ENCODE results near the gene DNAH8.

DNAH8 gene

DNA sequence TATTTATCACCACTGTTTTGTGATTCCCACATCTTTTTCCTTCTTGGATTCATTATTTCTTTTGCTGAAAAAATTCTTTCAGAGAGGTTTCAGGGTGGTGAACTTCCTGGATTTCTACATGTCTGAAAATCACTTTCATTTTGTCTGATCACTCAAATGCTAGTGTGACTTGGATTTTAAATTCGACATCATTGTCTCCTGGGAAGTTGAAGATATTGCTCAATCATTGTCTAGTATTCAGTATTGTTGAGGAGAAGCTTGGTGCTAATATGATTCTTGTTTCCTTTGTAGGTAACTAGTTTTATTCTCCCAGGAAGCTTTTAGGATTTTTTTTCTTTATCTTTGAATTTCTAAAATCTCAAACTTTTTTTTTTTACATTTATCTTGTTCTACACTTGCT is 45.0 kb downstream of the DNAH8 start:
- TF ChIP-seq, protein P1, sequence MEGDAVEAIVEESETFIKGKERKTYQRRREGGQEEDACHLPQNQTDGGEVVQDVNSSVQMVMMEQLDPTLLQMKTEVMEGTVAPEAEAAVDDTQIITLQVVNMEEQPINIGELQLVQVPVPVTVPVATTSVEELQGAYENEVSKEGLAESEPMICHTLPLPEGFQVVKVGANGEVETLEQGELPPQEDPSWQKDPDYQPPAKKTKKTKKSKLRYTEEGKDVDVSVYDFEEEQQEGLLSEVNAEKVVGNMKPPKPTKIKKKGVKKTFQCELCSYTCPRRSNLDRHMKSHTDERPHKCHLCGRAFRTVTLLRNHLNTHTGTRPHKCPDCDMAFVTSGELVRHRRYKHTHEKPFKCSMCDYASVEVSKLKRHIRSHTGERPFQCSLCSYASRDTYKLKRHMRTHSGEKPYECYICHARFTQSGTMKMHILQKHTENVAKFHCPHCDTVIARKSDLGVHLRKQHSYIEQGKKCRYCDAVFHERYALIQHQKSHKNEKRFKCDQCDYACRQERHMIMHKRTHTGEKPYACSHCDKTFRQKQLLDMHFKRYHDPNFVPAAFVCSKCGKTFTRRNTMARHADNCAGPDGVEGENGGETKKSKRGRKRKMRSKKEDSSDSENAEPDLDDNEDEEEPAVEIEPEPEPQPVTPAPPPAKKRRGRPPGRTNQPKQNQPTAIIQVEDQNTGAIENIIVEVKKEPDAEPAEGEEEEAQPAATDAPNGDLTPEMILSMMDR (IDR thresholded peaks at IDR 0.05; ENCODE audit: low read length, missing control alignments) = no peak
- H3K4me3 ChIP-seq (replicated peaks; ENCODE audit: low read depth, low read length) = no peak overlapping the region
- no peak for DNase-seq (ENCODE audit: low read depth)

DNA sequence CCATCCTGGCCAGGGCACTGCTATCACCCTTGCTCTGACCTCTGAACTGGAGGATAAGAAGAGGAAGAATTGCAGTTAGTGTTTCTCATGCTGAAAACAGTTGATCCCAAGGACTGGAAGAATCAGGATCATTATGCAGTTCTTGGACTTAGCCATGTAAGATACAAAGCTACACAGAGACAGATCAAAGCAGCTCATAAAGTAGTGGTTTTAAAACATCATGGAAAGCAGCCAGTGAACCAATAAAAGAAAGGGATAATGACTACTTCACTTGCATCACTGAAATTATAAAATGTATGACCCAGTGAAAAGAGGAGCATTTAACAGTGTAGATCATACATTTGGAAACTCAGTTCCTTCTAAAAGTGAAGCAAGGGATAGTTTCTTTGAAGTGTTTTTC is 47.7 kb downstream of the DNAH8 start:
- no peak for DNase-seq (ENCODE audit: low read depth)
- TF ChIP-seq, protein P1 (IDR thresholded peaks at IDR 0.05; ENCODE audit: low read length, missing control alignments) = no peak
- no peak overlapping the region for H3K4me3 ChIP-seq (replicated peaks; ENCODE audit: low read depth, low read length)

DNA sequence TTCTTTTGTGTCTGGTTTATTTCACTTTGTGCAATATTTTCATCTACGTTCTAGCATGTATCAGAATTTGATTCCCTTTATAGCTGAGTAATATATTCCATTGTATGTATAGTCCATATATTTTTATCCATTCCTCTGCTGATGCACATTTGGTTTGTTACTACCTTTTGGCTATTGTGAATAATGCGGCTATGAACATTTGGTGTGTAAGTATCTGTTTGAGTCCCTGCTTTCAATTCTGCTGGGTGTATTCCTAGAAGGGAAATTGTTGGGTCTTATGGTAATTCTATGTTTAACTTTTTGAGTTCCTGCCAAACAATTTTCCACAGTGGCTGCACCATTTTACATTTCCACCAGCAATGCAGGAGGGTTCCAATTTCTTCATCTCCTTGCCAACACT is 52.4 kb downstream of the DNAH8 start:
- TF ChIP-seq, protein P1 (IDR thresholded peaks at IDR 0.05; ENCODE audit: low read length, missing control alignments) = no peak
- DNase-seq (ENCODE audit: low read depth) = no peak

DNA sequence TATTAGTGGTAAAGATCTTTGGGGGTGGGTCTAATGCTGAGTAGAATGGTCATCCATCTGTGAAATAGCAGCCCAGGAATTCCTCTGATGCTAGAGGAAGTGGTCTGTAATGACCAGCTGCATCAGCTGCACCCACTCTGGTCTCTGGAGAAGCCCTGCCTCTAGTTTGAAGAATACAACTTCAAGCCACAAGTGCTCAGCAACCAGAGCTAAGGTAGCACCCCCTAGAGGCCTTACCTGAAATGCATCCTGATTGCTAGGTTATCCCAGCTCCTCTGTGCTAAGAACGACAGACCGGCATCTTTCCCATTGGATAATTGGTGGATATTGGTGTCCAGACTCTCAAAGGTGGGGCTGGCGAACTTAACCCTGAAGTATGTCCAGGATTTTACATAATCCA is 58.2 kb downstream of the DNAH8 start:
- H3K4me3 ChIP-seq (replicated peaks; ENCODE audit: low read depth, low read length) = no peak overlapping the region
- peak; percentile 8 for DNase-seq (ENCODE audit: low read depth)
- TF ChIP-seq, protein P1 (IDR thresholded peaks at IDR 0.05; ENCODE audit: low read length, missing control alignments) = peak; percentile 36

More for the DNA sequence above, 52.4 kb downstream of the DNAH8 start:
- no peak overlapping the region for H3K4me3 ChIP-seq (replicated peaks; ENCODE audit: low read depth, low read length)

DNA sequence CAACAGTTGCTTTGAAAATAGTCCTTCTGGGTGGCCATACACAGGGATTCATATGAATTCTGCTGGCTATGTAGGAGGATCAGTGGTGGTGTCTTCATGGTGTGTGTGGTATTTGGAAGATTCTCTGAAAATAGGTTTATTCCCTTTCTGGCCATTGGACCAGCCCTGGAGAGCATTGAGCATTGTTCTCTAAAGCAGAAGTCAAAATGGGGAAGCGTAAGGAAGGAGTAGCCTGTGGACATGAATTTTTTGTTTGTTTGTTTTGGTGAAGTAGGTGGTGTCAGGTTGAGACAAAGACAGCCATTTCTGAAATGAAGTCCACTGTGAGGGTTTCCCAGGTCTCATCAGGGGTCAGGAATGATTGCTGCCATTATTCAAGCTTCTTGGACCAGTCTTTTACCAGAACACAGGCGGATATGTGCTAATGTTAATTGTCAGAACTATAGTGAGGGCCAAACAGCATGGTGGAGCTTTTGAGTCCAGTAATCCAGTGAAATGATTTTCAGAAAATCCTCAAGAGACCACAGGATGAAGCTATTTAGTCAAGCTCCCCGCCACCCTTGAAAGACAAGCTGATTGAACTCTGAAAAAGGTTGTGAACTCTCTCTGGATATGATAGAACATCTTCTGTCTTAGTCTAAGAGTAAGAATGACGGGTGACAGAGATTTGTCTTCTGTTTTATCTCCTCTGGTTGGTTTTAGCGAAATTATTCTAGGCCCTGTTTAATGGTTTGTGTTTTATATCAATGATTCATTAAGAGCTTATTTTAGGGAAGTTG is 60.0 kb downstream of the DNAH8 start:
- TF ChIP-seq, protein P1 (IDR thresholded peaks at IDR 0.05; ENCODE audit: low read length, missing control alignments) = no peak
- DNase-seq (ENCODE audit: low read depth) = no peak
- no peak overlapping the region for H3K4me3 ChIP-seq (replicated peaks; ENCODE audit: low read depth, low read length)

DNA sequence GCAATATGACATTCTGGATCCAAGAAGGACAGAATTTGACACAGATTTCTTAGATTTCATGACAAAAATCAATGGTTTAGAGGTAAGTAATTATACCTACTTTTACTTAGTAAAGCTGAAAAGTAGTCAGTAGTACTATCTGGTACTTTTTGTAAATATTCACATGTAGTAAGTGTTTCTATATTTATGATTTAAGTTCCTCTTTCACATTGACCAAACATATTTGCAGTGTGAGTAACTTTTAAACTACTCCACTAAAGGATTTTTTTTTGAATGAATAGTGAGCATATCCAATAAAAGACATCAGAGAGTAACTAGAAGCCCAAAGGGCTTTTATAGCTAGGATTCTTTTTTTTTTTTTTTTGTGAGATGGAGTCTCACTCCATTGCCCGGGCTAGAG is 60.8 kb downstream of the DNAH8 start:
- DNase-seq (ENCODE audit: low read depth) = no peak
- TF ChIP-seq, protein P1 (IDR thresholded peaks at IDR 0.05; ENCODE audit: low read length, missing control alignments) = no peak
- no peak overlapping the region for H3K4me3 ChIP-seq (replicated peaks; ENCODE audit: low read depth, low read length)

DNA sequence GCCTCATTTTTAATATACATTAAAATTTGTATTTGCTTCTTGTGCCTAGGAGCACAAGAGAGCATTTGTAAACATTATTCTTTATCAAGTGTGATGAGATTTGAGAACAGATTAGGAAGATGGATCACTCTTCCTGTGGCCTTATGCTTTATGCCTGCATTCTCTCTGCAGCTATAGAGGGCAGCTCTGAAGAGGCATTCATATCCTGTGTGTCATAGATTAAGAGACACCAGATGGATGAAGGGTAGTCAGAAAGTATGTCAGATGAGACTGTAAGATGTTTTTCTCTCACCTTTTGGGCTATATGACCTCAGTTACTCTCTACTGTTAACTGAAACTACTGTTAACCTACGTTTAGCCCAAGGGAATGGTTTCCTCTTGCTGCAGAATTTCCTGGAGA is 61.4 kb downstream of the DNAH8 start:
- TF ChIP-seq, protein P1 (IDR thresholded peaks at IDR 0.05; ENCODE audit: low read length, missing control alignments) = no peak
- no peak overlapping the region for H3K4me3 ChIP-seq (replicated peaks; ENCODE audit: low read depth, low read length)
- no peak for DNase-seq (ENCODE audit: low read depth)
